Gastroesophageal sphincter (tissue), 4 donors: ENCODE measurements around the gene ALDH1A3. TPM values are rescaled to one million over a fixed set of nuclear protein-coding genes. Genes with fewer than 3 reads are reported as not detected.

Experiments used
- ATAC-seq: fragments of 150-250 bp; one replicate; pipeline ENCODE4 v1.9.1; 2016; ENCODE audit warnings: mild to moderate bottlenecking, moderate library complexity
- H3K27ac ChIP-seq, 4 donors: fragments of 200-600 bp; sonication (generic) in 3 of 4; 1 replicate in 3 of 4; 2 replicates in 1 of 4; pipeline ENCODE4 v1.5.1; 2016 to 2019
- H3K27me3 ChIP-seq: fragments of 200-600 bp; sonication (generic); one replicate; pipeline ENCODE4 v1.5.1; 2019
- H3K36me3 ChIP-seq, 2 donors: fragments of 200-600 bp; sonication (generic); one replicate each; pipeline ENCODE4 v1.5.1; 2019; ENCODE audit warnings: control low read depth in 1 of 2
- H3K4me1 ChIP-seq, 3 donors: fragments of 200-600 bp; sonication (generic); 1 replicate in 2 of 3; 2 replicates in 1 of 3; pipeline ENCODE4 v1.5.1; 2016 to 2019; ENCODE audit warnings: control low read depth in 2 of 3
- H3K4me3 ChIP-seq, 2 donors: fragments of 200-600 bp; sonication (generic); one replicate each; pipeline ENCODE4 v1.5.1; 2019; ENCODE audit warnings: mild to moderate bottlenecking in 1 of 2, moderate library complexity in 1 of 2
- H3K9me3 ChIP-seq, 3 donors: fragments of 200-600 bp; sonication (generic); one replicate each; pipeline ENCODE4 v1.5.1; 2017 to 2019; ENCODE audit warnings: control low read depth in 2 of 3
- EP300 ChIP-seq: sonication (generic); formaldehyde crosslinking; IDR thresholded peaks from one replicate; pipeline ENCODE4 v1.6.1; 2017; ENCODE audit warnings: antibody characterized with exemption, mild to moderate bottlenecking
- POLR2A ChIP-seq, 2 donors: fragments of 450-650 bp; IDR thresholded peaks; one replicate each; pipeline ENCODE4 v1.6.1; 2017; ENCODE audit warnings: antibody characterized with exemption in 2 of 2, mild to moderate bottlenecking in 2 of 2, moderate library complexity in 1 of 2
- POLR2AphosphoS5 ChIP-seq: sonication (generic); formaldehyde crosslinking; IDR thresholded peaks from one replicate; pipeline ENCODE4 v1.6.1; 2017; ENCODE audit warnings: antibody characterized with exemption
- WGBS, 2 donors: methylation state at CpG; one replicate each; pipeline ENCODE4 v1.1.5; 2018; ENCODE audit warnings: low coverage in 1 of 2; 5-methylcytosine and 5-hydroxymethylcytosine counted together
- total RNA-seq, 4 donors: library from RNA; depleted of rRNA; stranded (reverse); fragments of >200 nt; gene quantifications; one replicate each; pipeline ENCODE4 v1.1.0, GENCODE V29; 2016
- TF ChIP-seq, protein P1 (sequence below), 4 experiments: fragments of 200-600 bp in 2 of 4; fragments of 450-650 bp in 2 of 4; sonication (generic) in 1 of 4; IDR thresholded peaks; one replicate each; pipeline ENCODE4 v1.5.1; 2017 to 2019; ENCODE audit warnings: antibody characterized with exemption in 4 of 4, mild to moderate bottlenecking in 2 of 4, moderate library complexity in 2 of 4

Gene ALDH1A3
- total RNA-seq, 4 donors from 2014 or later, result 23.0 to 148 (median 93.4) TPM

- Histone ChIP-seq H3K4me1 (peaks cover 0 to 4% (median 0%) of the 10 kb centered on the region in 3 donors), H3K4me3 (no peak overlapping the region), H3K27me3 (peaks cover 21% of the 10 kb centered on the region), H3K9me3 (no peaks in the 10 kb centered on the region), H3K27ac (no peak overlapping the region), H3K36me3 (peaks cover 0 to 48% of the 10 kb centered on the region in 2 donors)
- WGBS, 2 donors, result 93 to 94% methylated on average over 4 to 8 of the region's 8 CpGs
- TF ChIP-seq POLR2AphosphoS5 (no peak), POLR2A (IDR thresholded peaks at IDR 0.05) (no peak), EP300 (no peak)
- TF ChIP-seq, protein P1, sequence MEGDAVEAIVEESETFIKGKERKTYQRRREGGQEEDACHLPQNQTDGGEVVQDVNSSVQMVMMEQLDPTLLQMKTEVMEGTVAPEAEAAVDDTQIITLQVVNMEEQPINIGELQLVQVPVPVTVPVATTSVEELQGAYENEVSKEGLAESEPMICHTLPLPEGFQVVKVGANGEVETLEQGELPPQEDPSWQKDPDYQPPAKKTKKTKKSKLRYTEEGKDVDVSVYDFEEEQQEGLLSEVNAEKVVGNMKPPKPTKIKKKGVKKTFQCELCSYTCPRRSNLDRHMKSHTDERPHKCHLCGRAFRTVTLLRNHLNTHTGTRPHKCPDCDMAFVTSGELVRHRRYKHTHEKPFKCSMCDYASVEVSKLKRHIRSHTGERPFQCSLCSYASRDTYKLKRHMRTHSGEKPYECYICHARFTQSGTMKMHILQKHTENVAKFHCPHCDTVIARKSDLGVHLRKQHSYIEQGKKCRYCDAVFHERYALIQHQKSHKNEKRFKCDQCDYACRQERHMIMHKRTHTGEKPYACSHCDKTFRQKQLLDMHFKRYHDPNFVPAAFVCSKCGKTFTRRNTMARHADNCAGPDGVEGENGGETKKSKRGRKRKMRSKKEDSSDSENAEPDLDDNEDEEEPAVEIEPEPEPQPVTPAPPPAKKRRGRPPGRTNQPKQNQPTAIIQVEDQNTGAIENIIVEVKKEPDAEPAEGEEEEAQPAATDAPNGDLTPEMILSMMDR (IDR thresholded peaks at IDR 0.05), result no peak
- ATAC-seq, result no peak
Measured at GRCh38 chr15:100925480-100925879, 45.8 kb downstream of the ALDH1A3 start.

GRCh38 chr15:100926258-100926657 is 46.6 kb downstream of the ALDH1A3 start:
- H3K27ac ChIP-seq, result no peak overlapping the region
- H3K4me1 ChIP-seq, result no peaks in the 10 kb centered on the region
- H3K36me3 ChIP-seq, result peaks cover 0 to 48% of the 10 kb centered on the region in 2 donors
- TF ChIP-seq POLR2AphosphoS5 (no peak), POLR2A (IDR thresholded peaks at IDR 0.05) (no peak)
- ATAC-seq, result no peak
- WGBS, 2 donors, result 87% methylated on average over 4 of the region's 11 CpGs; no CpG with 5 or more reads in 1 of the 2 donors
- no peak overlapping the region for H3K4me3 ChIP-seq
- peaks cover 16% of the 10 kb centered on the region for H3K27me3 ChIP-seq
- H3K9me3 ChIP-seq, result no peaks in the 10 kb centered on the region

DNA sequence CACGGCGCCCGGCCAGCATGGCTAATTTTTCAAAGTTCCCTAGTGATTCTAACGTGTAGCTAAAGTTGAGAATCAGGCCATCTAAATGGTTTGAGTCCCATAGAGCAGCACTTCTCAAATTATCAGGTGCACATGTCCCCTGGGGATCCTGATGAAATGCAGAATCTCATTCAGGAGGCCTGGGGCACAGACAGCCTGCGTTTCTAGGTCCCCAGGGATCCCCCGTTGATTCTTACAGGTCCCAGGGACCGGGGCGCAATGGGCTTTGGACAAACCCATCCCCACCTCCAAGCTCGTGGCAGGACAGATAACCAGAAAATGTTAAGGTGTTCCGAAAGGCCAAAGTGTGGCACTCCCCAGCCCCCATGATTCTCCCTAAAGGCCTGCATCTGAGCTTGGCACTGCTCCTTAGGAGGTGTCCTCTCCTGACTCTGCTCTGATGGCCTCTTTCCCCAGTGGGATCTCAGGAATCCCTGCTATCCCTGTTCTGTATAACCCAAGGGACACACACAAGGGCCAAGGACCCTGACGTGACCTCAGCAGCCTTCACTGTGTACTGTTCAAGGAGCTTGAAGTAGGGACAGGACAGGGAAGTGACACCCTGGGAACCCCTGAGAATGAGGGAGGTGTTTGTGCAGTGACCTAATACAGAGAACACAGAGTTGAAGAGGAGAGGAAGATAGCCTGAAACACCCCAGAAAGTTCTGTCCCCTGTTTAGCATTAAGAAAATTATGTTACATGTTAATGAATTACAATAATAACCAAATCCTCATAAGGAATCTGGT is 47.5 kb downstream of the ALDH1A3 start:
- H3K9me3 ChIP-seq, result no peaks in the 10 kb centered on the region
- H3K36me3 ChIP-seq, result peaks cover 0 to 48% of the 10 kb centered on the region in 2 donors
- TF ChIP-seq, protein P1 (IDR thresholded peaks at IDR 0.05), result no peak
- TF ChIP-seq POLR2AphosphoS5 (no peak), POLR2A (IDR thresholded peaks at IDR 0.05) (no peak), EP300 (no peak)
- H3K27ac ChIP-seq, result no peak overlapping the region
- no peak for ATAC-seq
- WGBS, 2 donors, result 100% methylated on average over 1 to 3 of the region's 11 CpGs
- H3K4me1 ChIP-seq, result no peaks in the 10 kb centered on the region
- H3K4me3 ChIP-seq, result no peak overlapping the region
- H3K27me3 ChIP-seq, result peaks cover 11% of the 10 kb centered on the region

GRCh38 chr15:100928632-100929280 is 49.1 kb downstream of the ALDH1A3 start:
- no peak for ATAC-seq
- H3K4me3 ChIP-seq, result no peak overlapping the region
- WGBS, 2 donors, result 80 to 93% methylated on average over 2 to 4 of the region's 13 CpGs
- H3K9me3 ChIP-seq, result no peaks in the 10 kb centered on the region
- no peaks in the 10 kb centered on the region for H3K27me3 ChIP-seq
- no peak overlapping the region for H3K27ac ChIP-seq
- peaks cover 0 to 48% of the 10 kb centered on the region in 2 donors for H3K36me3 ChIP-seq
- no peaks in the 10 kb centered on the region for H3K4me1 ChIP-seq
- TF ChIP-seq POLR2AphosphoS5 (no peak), POLR2A (IDR thresholded peaks at IDR 0.05) (no peak), EP300 (no peak)
- TF ChIP-seq, protein P1 (IDR thresholded peaks at IDR 0.05), result no peak

DNA sequence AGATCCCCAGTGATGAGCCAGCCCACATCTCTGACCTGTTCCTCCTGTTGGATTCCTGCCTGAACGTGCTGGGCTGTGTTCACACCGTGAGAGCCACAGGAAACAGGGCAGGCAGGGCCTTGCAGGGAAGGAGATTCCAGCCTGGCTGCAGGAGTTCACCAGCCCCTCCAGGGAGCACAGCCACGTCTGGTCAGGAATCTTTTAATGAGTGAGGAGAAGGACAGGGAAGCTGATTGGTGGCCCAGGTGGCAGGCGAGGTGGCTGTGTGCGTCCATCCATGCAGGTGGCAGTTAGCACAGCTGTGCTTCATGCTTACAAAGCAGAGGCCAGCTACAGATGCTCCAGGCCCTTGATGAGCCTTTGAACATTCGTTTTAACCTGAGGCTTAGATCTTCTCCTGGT is 50.0 kb downstream of the ALDH1A3 start:
- 20 to 50% methylated on average over 2 to 3 of the region's 6 CpGs for WGBS, 2 donors
- Histone ChIP-seq H3K27me3 (no peaks in the 10 kb centered on the region), H3K9me3 (no peaks in the 10 kb centered on the region), H3K4me3 (no peak overlapping the region), H3K4me1 (no peaks in the 10 kb centered on the region), H3K36me3 (peaks cover 0 to 44% of the 10 kb centered on the region in 2 donors), H3K27ac (no peak overlapping the region)
- TF ChIP-seq, protein P1 (IDR thresholded peaks at IDR 0.05), result no peak
- TF ChIP-seq POLR2A (IDR thresholded peaks at IDR 0.05), result no peak
- no peak for TF ChIP-seq EP300
- no peak for TF ChIP-seq POLR2AphosphoS5
- no peak for ATAC-seq
